ENCODE measurements around the gene SIGLEC11. TPM values are rescaled to one million over a fixed set of nuclear protein-coding genes. Genes with fewer than 3 reads are reported as not detected.
A peak's percentile ranks its signal among the peaks of the same experiment; 100 is the strongest.

SIGLEC11 gene
- polyA plus RNA-seq, 1 donor: 23.8 TPM

- DNase-seq: no peak
- H3K9me3 ChIP-seq (ENCODE audit: control insufficient read depth, low read depth, low read length): no peaks in the 10 kb centered on the region
- H3K4me3 ChIP-seq (ENCODE audit: low read length): no peak overlapping the region
- peaks cover 62% of the 10 kb centered on the region for H3K36me3 ChIP-seq (ENCODE audit: control insufficient read depth, insufficient read depth, low read length)
- 94% methylated on average over 3 of the region's 21 CpGs for WGBS (ENCODE audit: insufficient coverage, low lambda C conversion rate)
- peaks cover 6% of the 10 kb centered on the region for H3K4me1 ChIP-seq (ENCODE audit: control insufficient read depth, insufficient read depth, low read length)
- H3K27ac ChIP-seq (ENCODE audit: low read length): no peak overlapping the region
- no peaks in the 10 kb centered on the region for H3K27me3 ChIP-seq (ENCODE audit: control insufficient read depth, insufficient read depth, low read length)
Observed at GRCh38 chr19:49916839-49917733, 43.9 kb downstream of the SIGLEC11 start.

- no peaks in the 10 kb centered on the region for H3K9me3 ChIP-seq (ENCODE audit: control insufficient read depth, low read depth, low read length)
- no peak overlapping the region for H3K4me3 ChIP-seq (ENCODE audit: low read length)
- no peaks in the 10 kb centered on the region for H3K27me3 ChIP-seq (ENCODE audit: control insufficient read depth, insufficient read depth, low read length)
- H3K36me3 ChIP-seq (ENCODE audit: control insufficient read depth, insufficient read depth, low read length): peaks cover 51% of the 10 kb centered on the region
- H3K27ac ChIP-seq (ENCODE audit: low read length): no peak overlapping the region
- WGBS (ENCODE audit: insufficient coverage, low lambda C conversion rate): 100% methylated on average over 3 of the region's 6 CpGs
- DNase-seq: no peak
- peaks cover 6% of the 10 kb centered on the region for H3K4me1 ChIP-seq (ENCODE audit: control insufficient read depth, insufficient read depth, low read length)
Observed at GRCh38 chr19:49915271-49915670, 45.7 kb downstream of the SIGLEC11 start.

GRCh38 chr19:49913720-49914119, 47.3 kb downstream of the SIGLEC11 start:
- WGBS (ENCODE audit: insufficient coverage, low lambda C conversion rate): no CpG with 5 or more reads among the region's 10 CpGs
- H3K27ac ChIP-seq (ENCODE audit: low read length): no peak overlapping the region
- no peaks in the 10 kb centered on the region for H3K9me3 ChIP-seq (ENCODE audit: control insufficient read depth, low read depth, low read length)
- no peaks in the 10 kb centered on the region for H3K27me3 ChIP-seq (ENCODE audit: control insufficient read depth, insufficient read depth, low read length)
- H3K36me3 ChIP-seq (ENCODE audit: control insufficient read depth, insufficient read depth, low read length): peaks cover 56% of the 10 kb centered on the region
- DNase-seq: no peak
- no peak overlapping the region for H3K4me3 ChIP-seq (ENCODE audit: low read length)
- peaks cover 6% of the 10 kb centered on the region for H3K4me1 ChIP-seq (ENCODE audit: control insufficient read depth, insufficient read depth, low read length)

DNA sequence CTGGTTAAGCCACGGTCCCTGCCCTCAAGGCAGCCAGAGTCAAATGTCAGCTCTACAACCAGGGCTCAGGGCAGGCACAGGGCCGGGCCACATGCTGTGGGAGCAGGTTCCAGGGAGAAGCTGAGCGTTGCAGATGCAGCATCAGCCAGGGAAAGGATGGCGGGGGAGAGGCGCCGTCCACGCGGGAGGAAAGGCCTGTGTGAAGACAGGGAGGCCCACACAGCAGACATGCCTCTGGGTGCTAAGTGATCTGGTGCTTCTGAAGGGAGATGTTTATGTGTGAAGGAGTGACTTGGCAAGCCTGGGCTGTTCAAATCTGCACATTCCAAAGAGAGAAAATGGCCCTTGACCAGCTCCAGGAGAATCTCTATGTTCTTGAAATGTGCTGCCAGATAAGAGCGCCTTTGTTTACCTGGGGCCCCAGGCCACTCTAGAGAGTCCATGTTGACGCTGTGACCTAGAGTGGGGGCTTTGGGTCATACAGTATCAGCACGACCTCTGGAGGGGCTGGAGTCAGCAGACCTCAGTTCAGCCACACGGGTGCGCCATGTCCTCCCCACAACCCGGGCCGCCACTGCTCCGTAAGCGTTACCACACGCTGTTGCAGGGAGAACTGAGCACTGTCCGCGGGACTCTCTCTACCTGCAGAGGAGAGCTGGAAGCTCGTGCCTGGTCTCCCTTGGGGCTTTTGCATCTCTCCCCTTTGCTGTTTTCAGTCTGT, 47.8 kb downstream of the SIGLEC11 start:
- WGBS (ENCODE audit: insufficient coverage, low lambda C conversion rate): no CpG with 5 or more reads among the region's 21 CpGs
- DNase-seq: peak in 1 of 2 donors; percentile 43
- H3K9me3 ChIP-seq (ENCODE audit: control insufficient read depth, low read depth, low read length): no peaks in the 10 kb centered on the region
- H3K4me1 ChIP-seq (ENCODE audit: control insufficient read depth, insufficient read depth, low read length): peaks cover 6% of the 10 kb centered on the region
- no peak overlapping the region for H3K27ac ChIP-seq (ENCODE audit: low read length)
- no peak overlapping the region for H3K4me3 ChIP-seq (ENCODE audit: low read length)
- peaks cover 57% of the 10 kb centered on the region for H3K36me3 ChIP-seq (ENCODE audit: control insufficient read depth, insufficient read depth, low read length)
- H3K27me3 ChIP-seq (ENCODE audit: control insufficient read depth, insufficient read depth, low read length): no peaks in the 10 kb centered on the region

DNA sequence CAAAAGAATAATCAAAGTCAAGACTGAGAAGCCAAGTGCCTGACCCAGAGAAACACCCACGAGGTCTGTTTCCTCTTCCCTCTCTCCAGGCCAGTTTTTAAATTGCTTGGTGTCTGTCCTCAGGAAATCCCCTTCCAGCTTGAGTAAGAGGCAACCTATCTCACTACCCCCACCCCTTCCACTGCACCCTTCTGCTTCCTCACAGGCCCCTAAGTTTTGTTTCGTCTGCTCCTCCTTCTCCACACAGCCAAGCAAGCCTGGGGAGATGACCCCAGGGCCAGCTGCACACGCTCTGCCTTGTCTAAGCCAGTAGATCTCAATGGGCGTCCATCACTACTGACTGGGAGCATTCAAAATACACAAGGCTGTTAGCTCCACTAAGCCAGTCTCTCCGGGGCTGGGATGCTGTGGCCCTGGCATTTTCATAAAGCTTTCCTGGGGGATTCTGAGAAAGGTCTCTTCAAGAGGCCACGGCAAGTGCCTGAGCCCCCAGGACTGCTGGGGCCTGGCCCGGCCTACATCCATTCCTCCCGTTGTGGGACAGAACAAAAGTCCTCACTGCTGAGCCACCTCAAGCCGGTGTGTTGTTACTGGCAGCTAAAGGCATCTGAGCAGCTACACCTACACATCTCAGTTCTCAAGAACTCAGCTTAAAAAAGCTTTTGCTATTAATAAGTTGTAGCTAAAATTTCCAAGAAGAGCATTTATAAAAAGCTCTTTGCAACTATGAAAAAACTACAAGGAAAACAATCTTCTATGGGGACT, 49.4 kb downstream of the SIGLEC11 start:
- no peaks in the 10 kb centered on the region for H3K9me3 ChIP-seq (ENCODE audit: control insufficient read depth, low read depth, low read length)
- H3K4me1 ChIP-seq (ENCODE audit: control insufficient read depth, insufficient read depth, low read length): peaks cover 6% of the 10 kb centered on the region
- no CpG with 5 or more reads among the region's 9 CpGs for WGBS (ENCODE audit: insufficient coverage, low lambda C conversion rate)
- no peak overlapping the region for H3K27ac ChIP-seq (ENCODE audit: low read length)
- H3K4me3 ChIP-seq (ENCODE audit: low read length): no peak overlapping the region
- no peak for DNase-seq
- peaks cover 59% of the 10 kb centered on the region for H3K36me3 ChIP-seq (ENCODE audit: control insufficient read depth, insufficient read depth, low read length)
- no peaks in the 10 kb centered on the region for H3K27me3 ChIP-seq (ENCODE audit: control insufficient read depth, insufficient read depth, low read length)

GRCh38 chr19:49910179-49910578, 50.8 kb downstream of the SIGLEC11 start:
- Histone ChIP-seq H3K27ac (ENCODE audit: low read length) (no peak overlapping the region), H3K36me3 (ENCODE audit: control insufficient read depth, insufficient read depth, low read length) (peaks cover 53% of the 10 kb centered on the region)

GRCh38 chr19:49908480-49909420, 52.2 kb downstream of the SIGLEC11 start:
- no peaks in the 10 kb centered on the region for H3K9me3 ChIP-seq (ENCODE audit: control insufficient read depth, low read depth, low read length)
- WGBS (ENCODE audit: insufficient coverage, low lambda C conversion rate): 100% methylated on average over 1 of the region's 37 CpGs
- H3K36me3 ChIP-seq (ENCODE audit: control insufficient read depth, insufficient read depth, low read length): peaks cover 48% of the 10 kb centered on the region
- H3K27me3 ChIP-seq (ENCODE audit: control insufficient read depth, insufficient read depth, low read length): no peaks in the 10 kb centered on the region
- H3K27ac ChIP-seq (ENCODE audit: low read length): no peak overlapping the region
- no peak for DNase-seq
- H3K4me1 ChIP-seq (ENCODE audit: control insufficient read depth, insufficient read depth, low read length): peaks cover 6% of the 10 kb centered on the region
- no peak overlapping the region for H3K4me3 ChIP-seq (ENCODE audit: low read length)

More at GRCh38 chr19:49910179-49910578, 50.8 kb downstream of the SIGLEC11 start:
- no peak overlapping the region for H3K4me3 ChIP-seq (ENCODE audit: low read length)
- WGBS (ENCODE audit: insufficient coverage, low lambda C conversion rate): no CpG with 5 or more reads among the region's 5 CpGs
- H3K9me3 ChIP-seq (ENCODE audit: control insufficient read depth, low read depth, low read length): no peaks in the 10 kb centered on the region
- no peaks in the 10 kb centered on the region for H3K27me3 ChIP-seq (ENCODE audit: control insufficient read depth, insufficient read depth, low read length)
- H3K4me1 ChIP-seq (ENCODE audit: control insufficient read depth, insufficient read depth, low read length): peaks cover 6% of the 10 kb centered on the region
- DNase-seq: no peak

DNA sequence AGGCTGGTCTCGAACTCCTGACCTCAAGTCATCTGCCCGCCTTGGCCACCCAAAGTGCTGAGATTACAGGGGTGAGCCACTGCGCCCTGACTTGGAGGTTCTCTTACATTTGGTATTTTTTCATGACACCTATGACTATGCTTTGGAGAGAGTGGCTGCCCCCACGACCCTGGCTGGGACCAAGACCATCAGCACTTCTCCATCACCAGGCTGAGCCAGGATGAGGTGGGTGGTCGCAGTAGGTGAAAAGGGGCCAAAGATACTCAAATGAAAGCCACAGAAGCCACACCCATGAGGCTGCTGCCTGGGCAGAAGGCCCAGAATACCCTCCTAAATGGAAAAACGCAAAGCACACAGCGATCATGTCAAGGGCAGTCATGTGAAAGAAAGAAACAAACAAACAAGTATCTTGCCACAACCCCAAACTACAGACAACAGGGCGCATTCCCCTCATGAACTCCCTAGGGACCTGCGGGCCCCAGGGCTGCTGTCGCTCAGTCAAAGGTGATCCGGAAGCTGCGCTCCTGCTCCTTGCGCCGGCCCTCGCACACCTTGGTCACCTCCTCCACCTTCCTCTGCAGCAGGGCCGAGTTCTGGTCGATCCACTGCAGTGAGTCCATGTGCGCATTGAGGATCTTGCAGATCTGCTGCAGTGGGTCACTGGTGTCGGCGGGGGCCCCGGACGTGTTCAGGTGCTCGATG, 53.1 kb downstream of the SIGLEC11 start:
- no peak for DNase-seq

GRCh38 chr19:49906879-49907564, 54.0 kb downstream of the SIGLEC11 start:
- no peak for DNase-seq
- no CpG with 5 or more reads among the region's 16 CpGs for WGBS (ENCODE audit: insufficient coverage, low lambda C conversion rate)
- H3K36me3 ChIP-seq (ENCODE audit: control insufficient read depth, insufficient read depth, low read length): peaks cover 35% of the 10 kb centered on the region
- no peak overlapping the region for H3K4me3 ChIP-seq (ENCODE audit: low read length)
- no peaks in the 10 kb centered on the region for H3K9me3 ChIP-seq (ENCODE audit: control insufficient read depth, low read depth, low read length)
- H3K27me3 ChIP-seq (ENCODE audit: control insufficient read depth, insufficient read depth, low read length): no peaks in the 10 kb centered on the region
- H3K27ac ChIP-seq (ENCODE audit: low read length): no peak overlapping the region
- H3K4me1 ChIP-seq (ENCODE audit: control insufficient read depth, insufficient read depth, low read length): no peaks in the 10 kb centered on the region

More for the DNA sequence above, 53.1 kb downstream of the SIGLEC11 start:
- Histone ChIP-seq H3K36me3 (ENCODE audit: control insufficient read depth, insufficient read depth, low read length) (peaks cover 41% of the 10 kb centered on the region), H3K4me1 (ENCODE audit: control insufficient read depth, insufficient read depth, low read length) (peaks cover 2% of the 10 kb centered on the region), H3K4me3 (ENCODE audit: low read length) (no peak overlapping the region), H3K9me3 (ENCODE audit: control insufficient read depth, low read depth, low read length) (no peaks in the 10 kb centered on the region), H3K27me3 (ENCODE audit: control insufficient read depth, insufficient read depth, low read length) (no peaks in the 10 kb centered on the region), H3K27ac (ENCODE audit: low read length) (no peak overlapping the region)
- WGBS (ENCODE audit: insufficient coverage, low lambda C conversion rate): no CpG with 5 or more reads among the region's 23 CpGs

Measured in large intestine (tissue), 3 donors.